BE2C (cell line): ENCODE data around the gene PATZ1.

Source experiments
- DNase-seq: peaks from one replicate; pipeline ENCODE4 v3.0.0-alpha.2; 2020
- H3K27me3 ChIP-seq: fragments of 250-450 bp; sonication (Bioruptor Pico); 2 replicates; pipeline ENCODE4 v1.5.1; 2020; ENCODE audit warnings: mild to moderate bottlenecking
- H3K36me3 ChIP-seq: fragments of 250-450 bp; sonication (Bioruptor Pico); 2 replicates; pipeline ENCODE4 v1.5.1; 2020; ENCODE audit warnings: mild to moderate bottlenecking
- H3K4me1 ChIP-seq: fragments of 250-450 bp; sonication (Bioruptor Pico); 2 replicates; pipeline ENCODE4 v1.5.1; 2020
- H3K4me3 ChIP-seq: 2 replicates; pipeline ENCODE4 v1.5.1; 2011; ENCODE audit warnings: low read depth, low read length
- H3K9me3 ChIP-seq: fragments of 250-450 bp; sonication (Bioruptor Pico); 2 replicates; pipeline ENCODE4 v1.5.1; 2020
- TF ChIP-seq, protein P1 (sequence below): IDR thresholded peaks from 2 replicates; pipeline ENCODE4 v1.5.1; 2012; ENCODE audit warnings: mild to moderate bottlenecking, low read depth, low read length

Gene PATZ1

DNA sequence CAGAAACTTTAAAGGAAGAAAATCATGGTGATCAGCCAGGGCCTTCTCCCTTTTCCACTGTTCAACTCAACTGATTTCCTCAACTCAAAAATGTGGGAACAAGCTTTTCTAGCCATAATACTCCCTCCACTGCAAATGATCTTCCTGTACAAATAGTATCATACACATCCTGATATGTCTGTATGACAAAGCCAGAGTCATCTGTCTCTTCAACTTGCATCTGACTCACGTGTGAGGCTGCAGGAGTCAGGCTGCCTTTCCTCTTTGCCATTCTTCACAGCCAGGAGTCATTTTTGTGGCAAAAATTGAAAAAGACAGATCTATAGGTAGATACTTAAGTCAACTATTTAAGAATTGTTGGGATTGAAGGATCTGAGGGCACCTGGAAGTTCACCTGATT is 13.3 kb downstream of the PATZ1 start:
- H3K36me3 ChIP-seq = peaks cover 83% of the 10 kb centered on the region
- no peak for DNase-seq
- no peaks in the 10 kb centered on the region for H3K9me3 ChIP-seq
- H3K4me3 ChIP-seq = no peak overlapping the region
- H3K27me3 ChIP-seq = no peaks in the 10 kb centered on the region
- TF ChIP-seq, protein P1, sequence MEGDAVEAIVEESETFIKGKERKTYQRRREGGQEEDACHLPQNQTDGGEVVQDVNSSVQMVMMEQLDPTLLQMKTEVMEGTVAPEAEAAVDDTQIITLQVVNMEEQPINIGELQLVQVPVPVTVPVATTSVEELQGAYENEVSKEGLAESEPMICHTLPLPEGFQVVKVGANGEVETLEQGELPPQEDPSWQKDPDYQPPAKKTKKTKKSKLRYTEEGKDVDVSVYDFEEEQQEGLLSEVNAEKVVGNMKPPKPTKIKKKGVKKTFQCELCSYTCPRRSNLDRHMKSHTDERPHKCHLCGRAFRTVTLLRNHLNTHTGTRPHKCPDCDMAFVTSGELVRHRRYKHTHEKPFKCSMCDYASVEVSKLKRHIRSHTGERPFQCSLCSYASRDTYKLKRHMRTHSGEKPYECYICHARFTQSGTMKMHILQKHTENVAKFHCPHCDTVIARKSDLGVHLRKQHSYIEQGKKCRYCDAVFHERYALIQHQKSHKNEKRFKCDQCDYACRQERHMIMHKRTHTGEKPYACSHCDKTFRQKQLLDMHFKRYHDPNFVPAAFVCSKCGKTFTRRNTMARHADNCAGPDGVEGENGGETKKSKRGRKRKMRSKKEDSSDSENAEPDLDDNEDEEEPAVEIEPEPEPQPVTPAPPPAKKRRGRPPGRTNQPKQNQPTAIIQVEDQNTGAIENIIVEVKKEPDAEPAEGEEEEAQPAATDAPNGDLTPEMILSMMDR = no peak
- H3K4me1 ChIP-seq = no peaks in the 10 kb centered on the region

DNA sequence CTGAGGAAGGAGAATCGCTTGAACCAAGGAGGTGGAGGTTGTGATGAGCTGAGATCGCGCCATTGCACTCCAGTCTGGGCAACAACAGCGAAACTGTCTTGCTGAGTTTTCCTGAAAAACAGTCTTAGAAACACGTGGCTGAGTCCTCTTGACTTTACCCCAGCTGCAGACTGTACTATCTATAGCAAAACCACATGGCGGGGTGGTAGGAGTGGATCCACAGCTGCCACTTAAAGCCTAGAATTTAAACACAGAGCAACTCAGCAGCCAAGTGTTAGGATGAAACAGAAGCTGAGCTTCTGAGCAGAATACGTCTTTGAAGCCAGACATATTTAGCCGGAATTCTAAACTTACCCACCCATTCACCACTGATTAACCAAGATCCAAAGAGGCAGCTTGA is 14.1 kb downstream of the PATZ1 start:
- Histone ChIP-seq H3K36me3 (peaks cover 85% of the 10 kb centered on the region), H3K4me3 (no peak overlapping the region), H3K4me1 (no peaks in the 10 kb centered on the region), H3K27me3 (no peaks in the 10 kb centered on the region), H3K9me3 (no peaks in the 10 kb centered on the region)
- DNase-seq = no peak
- TF ChIP-seq, protein P1 = no peak

DNA sequence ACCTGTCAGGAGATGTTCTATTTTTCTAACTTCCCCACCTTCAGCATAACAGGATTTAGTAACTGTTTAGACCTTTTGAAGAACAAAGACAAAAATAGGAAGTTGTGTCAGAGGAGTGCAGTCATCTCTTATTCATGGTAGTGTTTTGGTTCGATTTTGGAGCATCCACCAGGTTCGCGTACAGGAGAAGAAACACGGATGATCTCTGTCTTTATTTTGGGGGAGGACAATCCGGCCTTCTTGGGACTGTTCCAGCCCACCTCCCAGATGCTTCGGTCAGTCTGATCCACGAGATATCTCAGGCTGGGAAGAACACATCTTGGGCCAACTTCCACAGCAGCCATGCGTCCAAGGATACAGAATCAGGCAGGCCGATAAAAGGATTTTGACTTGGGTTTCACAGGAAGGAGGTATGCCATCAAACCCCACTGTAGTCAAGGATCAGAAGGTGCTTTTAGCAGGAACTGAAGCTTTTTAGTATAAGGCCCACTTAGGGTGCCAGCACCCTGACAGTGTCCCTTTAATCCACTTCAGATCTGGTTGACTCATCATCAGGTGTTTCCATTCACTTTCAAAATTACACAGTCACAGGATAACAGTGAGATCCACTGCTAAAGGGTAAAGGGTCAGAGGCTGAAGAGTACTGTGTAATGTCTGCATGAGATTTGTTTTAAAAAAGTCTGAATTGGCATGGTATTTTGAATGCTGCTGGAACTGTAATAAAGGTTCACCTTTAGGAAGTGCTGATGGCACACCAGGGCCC is 16.5 kb downstream of the PATZ1 start:
- H3K9me3 ChIP-seq = no peaks in the 10 kb centered on the region
- no peaks in the 10 kb centered on the region for H3K27me3 ChIP-seq
- peaks cover 91% of the 10 kb centered on the region for H3K36me3 ChIP-seq
- no peaks in the 10 kb centered on the region for H3K4me1 ChIP-seq
- no peak overlapping the region for H3K4me3 ChIP-seq
- DNase-seq = no peak
- TF ChIP-seq, protein P1 = no peak

DNA sequence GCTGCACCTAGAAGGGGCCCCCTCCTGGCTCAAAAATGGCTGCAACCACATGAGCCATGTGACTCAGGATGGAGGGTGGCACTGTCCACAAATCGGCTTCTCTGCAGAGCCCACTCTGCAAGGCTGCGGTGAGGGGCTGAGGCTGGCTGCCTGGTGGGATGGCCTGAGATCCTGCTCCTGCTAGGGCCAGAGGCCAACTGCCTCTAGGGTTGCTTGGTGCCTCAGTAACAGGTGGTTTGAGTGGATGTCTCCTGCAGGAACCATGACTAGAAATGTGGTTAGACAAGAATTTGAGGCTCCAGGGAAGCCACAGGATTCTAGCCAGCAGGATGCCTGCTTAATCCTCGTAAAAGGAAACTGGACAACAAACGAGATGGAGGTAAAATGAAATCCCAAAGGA is 17.1 kb downstream of the PATZ1 start:
- TF ChIP-seq, protein P1 = no peak
- no peaks in the 10 kb centered on the region for H3K9me3 ChIP-seq
- no peaks in the 10 kb centered on the region for H3K27me3 ChIP-seq
- H3K4me3 ChIP-seq = no peak overlapping the region
- H3K36me3 ChIP-seq = peaks cover 85% of the 10 kb centered on the region
- H3K4me1 ChIP-seq = no peaks in the 10 kb centered on the region
- DNase-seq = no peak

DNA sequence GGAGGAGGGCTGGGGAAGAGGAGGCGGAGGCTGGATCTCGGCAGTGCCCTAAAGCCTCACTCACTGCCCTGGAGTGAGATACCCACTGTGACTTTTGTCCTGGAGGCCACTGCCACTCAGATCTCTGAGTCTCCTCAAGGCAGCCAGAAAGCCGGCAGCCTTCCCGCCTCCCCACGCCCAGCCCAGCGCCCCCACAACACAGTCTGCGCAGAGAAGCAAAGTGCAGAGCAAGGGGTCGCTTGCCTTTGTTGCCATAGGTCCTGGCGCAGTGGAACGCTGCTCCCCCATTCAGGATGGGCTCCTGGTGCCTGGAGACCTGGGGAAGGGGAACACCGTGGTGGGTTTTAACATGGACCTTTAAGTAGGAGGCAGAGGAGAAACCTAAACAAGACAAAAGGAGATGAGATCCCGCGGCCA is 17.6 kb downstream of the PATZ1 start:
- Histone ChIP-seq H3K27me3 (no peaks in the 10 kb centered on the region), H3K9me3 (no peaks in the 10 kb centered on the region), H3K4me1 (no peaks in the 10 kb centered on the region), H3K36me3 (peaks cover 80% of the 10 kb centered on the region), H3K4me3 (no peak overlapping the region)
- TF ChIP-seq, protein P1 = no peak
- no peak for DNase-seq

DNA sequence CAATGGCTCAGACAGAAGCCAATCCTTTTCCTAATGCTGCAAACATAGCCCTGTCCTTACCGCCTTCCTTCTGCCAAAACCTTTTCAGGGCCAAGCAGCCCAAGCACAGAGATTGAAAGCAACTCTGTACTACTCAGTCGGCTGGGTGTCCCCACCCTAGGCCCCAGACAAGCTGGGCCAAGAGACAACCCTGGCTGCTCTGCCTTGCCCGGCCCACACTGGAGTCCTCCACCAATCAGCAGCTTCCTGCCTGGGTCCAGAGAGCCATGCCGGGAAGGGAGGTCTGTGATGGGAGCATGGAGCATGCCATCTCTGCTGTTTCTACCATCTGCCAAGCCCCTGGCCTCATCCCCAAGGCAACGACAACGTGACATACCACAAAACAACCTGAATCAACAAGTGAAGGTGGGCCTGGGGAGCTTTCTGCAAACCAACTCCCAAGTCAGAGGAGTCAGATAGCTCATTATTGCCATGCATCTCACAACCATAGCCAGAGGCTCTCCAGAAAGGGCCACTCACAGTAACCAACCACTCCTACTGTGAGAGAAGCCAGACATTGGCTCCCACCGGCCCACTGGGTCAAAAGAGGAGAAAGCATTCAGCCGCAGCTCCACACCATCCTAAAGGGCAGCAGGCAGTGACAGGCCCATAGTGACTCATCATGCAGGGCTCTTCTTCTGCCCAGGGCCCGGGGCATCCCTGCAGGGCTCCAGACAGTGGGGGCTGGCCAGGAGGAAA is 18.2 kb downstream of the PATZ1 start:
- TF ChIP-seq, protein P1 = no peak
- Histone ChIP-seq H3K4me3 (no peak overlapping the region), H3K36me3 (peaks cover 76% of the 10 kb centered on the region), H3K4me1 (no peaks in the 10 kb centered on the region), H3K27me3 (no peaks in the 10 kb centered on the region), H3K9me3 (no peaks in the 10 kb centered on the region)
- no peak for DNase-seq
